ENCODE measurements around the gene PSAPL1. TPM values are rescaled to one million over a fixed set of nuclear protein-coding genes. Genes with fewer than 3 reads are reported as not detected.

Gene PSAPL1
- polyA plus RNA-seq, 1 experiment, result not detected

DNA sequence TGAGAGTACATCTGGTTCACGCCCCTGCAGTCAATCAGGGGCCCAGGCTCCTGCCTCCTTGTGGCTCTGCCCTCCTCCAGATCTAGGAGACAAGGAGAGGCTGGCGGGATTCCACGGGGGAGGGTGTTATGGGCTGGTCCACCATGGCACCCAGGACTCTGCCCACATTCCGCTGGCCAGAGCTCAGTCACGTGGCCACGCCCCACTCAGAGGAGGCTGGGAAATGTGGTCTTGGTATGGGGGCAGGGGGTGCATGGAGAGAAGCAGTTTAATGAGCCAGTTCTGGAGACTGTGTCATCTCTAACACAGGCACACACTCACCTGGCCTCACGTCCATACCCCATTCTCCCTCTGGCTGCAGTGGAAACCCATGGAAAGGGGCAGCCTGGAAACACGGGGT is 31.5 kb upstream of the PSAPL1 start:
- POLR2A ChIA-PET, result no interaction called here
- DNase-seq (ENCODE audit: low read depth, low spot score), result no peak
- CTCF ChIA-PET, result no interaction called here

DNA sequence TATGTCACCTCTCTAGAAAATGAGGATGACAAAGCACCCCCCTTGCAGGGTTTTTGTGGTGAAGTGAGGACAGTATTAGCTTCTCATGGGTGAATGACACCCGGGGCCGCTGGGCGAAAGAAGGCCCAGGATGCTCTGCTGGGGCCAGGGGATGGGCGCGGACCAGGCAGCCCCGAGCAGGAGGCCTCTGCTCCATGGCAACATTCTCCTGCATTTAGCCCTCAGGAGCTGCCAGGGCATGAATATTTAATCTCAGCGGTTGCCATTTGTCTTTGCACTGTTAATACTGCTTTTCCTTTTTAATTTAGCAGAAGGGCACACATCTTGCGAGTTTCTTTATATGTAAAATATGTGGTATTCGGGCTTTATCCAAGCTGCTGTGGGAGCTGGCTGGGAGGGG is 30.3 kb upstream of the PSAPL1 start:
- ChIA-PET POLR2A (no interaction called here), CTCF (no interaction called here)
- TF ChIP-seq, protein P1, sequence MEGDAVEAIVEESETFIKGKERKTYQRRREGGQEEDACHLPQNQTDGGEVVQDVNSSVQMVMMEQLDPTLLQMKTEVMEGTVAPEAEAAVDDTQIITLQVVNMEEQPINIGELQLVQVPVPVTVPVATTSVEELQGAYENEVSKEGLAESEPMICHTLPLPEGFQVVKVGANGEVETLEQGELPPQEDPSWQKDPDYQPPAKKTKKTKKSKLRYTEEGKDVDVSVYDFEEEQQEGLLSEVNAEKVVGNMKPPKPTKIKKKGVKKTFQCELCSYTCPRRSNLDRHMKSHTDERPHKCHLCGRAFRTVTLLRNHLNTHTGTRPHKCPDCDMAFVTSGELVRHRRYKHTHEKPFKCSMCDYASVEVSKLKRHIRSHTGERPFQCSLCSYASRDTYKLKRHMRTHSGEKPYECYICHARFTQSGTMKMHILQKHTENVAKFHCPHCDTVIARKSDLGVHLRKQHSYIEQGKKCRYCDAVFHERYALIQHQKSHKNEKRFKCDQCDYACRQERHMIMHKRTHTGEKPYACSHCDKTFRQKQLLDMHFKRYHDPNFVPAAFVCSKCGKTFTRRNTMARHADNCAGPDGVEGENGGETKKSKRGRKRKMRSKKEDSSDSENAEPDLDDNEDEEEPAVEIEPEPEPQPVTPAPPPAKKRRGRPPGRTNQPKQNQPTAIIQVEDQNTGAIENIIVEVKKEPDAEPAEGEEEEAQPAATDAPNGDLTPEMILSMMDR (IDR thresholded peaks at IDR 0.05; ENCODE audit: low read depth, low read length), result no peak
- H3K27me3 ChIP-seq (ENCODE audit: control insufficient read depth, insufficient read depth, low read length), result peaks cover 35% of the 10 kb centered on the region
- no peak for DNase-seq (ENCODE audit: low read depth, low spot score)
- peaks cover 12% of the 10 kb centered on the region for H3K9me3 ChIP-seq (ENCODE audit: control insufficient read depth, insufficient read depth, low read length)
- no peak overlapping the region for H3K27ac ChIP-seq (ENCODE audit: low read depth, low read length)
- H3K4me3 ChIP-seq (ENCODE audit: low read depth, low read length), result no peak overlapping the region

More for the DNA sequence above, 31.5 kb upstream of the PSAPL1 start:
- no peak overlapping the region for H3K4me3 ChIP-seq (ENCODE audit: low read depth, low read length)
- TF ChIP-seq, protein P1 (IDR thresholded peaks at IDR 0.05; ENCODE audit: low read depth, low read length), result no peak
- H3K9me3 ChIP-seq (ENCODE audit: control insufficient read depth, insufficient read depth, low read length), result peaks cover 12% of the 10 kb centered on the region
- peaks cover 27% of the 10 kb centered on the region for H3K27me3 ChIP-seq (ENCODE audit: control insufficient read depth, insufficient read depth, low read length)
- H3K27ac ChIP-seq (ENCODE audit: low read depth, low read length), result no peak overlapping the region

DNA sequence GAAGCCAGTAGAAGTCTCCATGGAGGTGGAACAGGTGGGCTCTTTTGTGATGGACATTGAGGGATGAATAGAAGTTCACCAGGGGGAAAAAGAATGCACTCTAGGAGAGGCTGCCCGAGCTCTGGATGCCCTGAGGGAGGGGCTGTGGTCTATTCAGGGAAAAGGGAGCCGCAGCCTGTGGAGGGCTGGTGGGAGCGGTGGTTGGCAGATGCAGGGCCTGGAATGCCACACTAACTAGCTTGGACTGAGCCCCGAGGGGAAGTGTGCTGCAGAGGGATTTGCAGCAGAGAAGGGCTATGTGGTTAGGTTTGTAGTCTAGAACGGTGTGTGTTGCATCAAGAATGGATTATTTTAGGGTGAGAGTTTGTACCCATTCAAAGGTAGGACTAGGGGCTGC is 29.5 kb upstream of the PSAPL1 start:
- H3K27me3 ChIP-seq (ENCODE audit: control insufficient read depth, insufficient read depth, low read length), result peaks cover 35% of the 10 kb centered on the region
- POLR2A ChIA-PET, result no interaction called here
- no peak overlapping the region for H3K4me3 ChIP-seq (ENCODE audit: low read depth, low read length)
- no peak for DNase-seq (ENCODE audit: low read depth, low spot score)
- CTCF ChIA-PET, result no interaction called here
- TF ChIP-seq, protein P1 (IDR thresholded peaks at IDR 0.05; ENCODE audit: low read depth, low read length), result no peak
- no peak overlapping the region for H3K27ac ChIP-seq (ENCODE audit: low read depth, low read length)
- peaks cover 12% of the 10 kb centered on the region for H3K9me3 ChIP-seq (ENCODE audit: control insufficient read depth, insufficient read depth, low read length)

DNA sequence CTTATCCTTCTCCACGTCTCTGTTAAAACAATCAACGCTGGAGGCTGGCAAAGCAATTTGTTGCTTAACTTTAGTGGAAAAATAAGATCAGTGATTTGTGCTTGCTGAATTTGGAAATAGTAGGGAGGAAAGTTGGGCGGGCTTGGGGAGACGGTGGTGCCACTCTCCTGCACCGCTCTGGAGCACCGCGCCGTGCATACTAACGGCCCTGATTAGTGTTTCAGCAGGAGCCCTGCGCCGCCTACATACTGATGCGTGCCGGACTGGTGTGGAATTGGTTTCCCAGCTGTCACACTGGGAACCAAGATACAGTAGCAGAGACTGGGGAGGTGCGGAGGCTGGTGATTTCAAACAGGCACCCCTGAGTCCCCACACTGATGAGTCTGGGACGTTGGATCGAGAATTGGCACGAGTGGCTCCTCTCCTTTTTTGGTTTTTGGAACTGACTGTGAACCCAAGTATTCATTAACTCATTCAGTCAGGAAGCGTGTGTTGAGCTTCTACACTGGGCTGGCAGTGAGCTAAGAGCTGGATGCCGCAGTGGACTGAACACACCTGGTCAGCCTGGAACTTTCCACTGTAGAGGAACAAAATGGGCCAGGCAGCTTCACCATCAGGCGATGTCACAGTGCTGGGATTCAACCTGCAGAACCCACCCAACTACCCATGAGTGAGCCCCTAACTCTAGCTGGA is 29.0 kb upstream of the PSAPL1 start:
- ChIA-PET POLR2A (no interaction called here), CTCF (no interaction called here)
- DNase-seq (ENCODE audit: low read depth, low spot score), result no peak

GRCh38 chr4:7462509-7462971 is 27.8 kb upstream of the PSAPL1 start:
- POLR2A ChIA-PET, result no interaction called here
- no peak for DNase-seq (ENCODE audit: low read depth, low spot score)

More for the DNA sequence above, 29.0 kb upstream of the PSAPL1 start:
- peaks cover 12% of the 10 kb centered on the region for H3K9me3 ChIP-seq (ENCODE audit: control insufficient read depth, insufficient read depth, low read length)
- H3K27me3 ChIP-seq (ENCODE audit: control insufficient read depth, insufficient read depth, low read length), result peaks cover 39% of the 10 kb centered on the region
- H3K4me3 ChIP-seq (ENCODE audit: low read depth, low read length), result no peak overlapping the region
- no peak overlapping the region for H3K27ac ChIP-seq (ENCODE audit: low read depth, low read length)
- TF ChIP-seq, protein P1 (IDR thresholded peaks at IDR 0.05; ENCODE audit: low read depth, low read length), result no peak

More at GRCh38 chr4:7462509-7462971, 27.8 kb upstream of the PSAPL1 start:
- Histone ChIP-seq H3K4me3 (ENCODE audit: low read depth, low read length) (no peak overlapping the region), H3K9me3 (ENCODE audit: control insufficient read depth, insufficient read depth, low read length) (peaks cover 12% of the 10 kb centered on the region), H3K27ac (ENCODE audit: low read depth, low read length) (no peak overlapping the region), H3K27me3 (ENCODE audit: control insufficient read depth, insufficient read depth, low read length) (peaks cover 39% of the 10 kb centered on the region)
- CTCF ChIA-PET, result no interaction called here
- TF ChIP-seq, protein P1 (IDR thresholded peaks at IDR 0.05; ENCODE audit: low read depth, low read length), result peak; percentile 24
